Measurements from ENCODE around the gene GLI3.

DNA sequence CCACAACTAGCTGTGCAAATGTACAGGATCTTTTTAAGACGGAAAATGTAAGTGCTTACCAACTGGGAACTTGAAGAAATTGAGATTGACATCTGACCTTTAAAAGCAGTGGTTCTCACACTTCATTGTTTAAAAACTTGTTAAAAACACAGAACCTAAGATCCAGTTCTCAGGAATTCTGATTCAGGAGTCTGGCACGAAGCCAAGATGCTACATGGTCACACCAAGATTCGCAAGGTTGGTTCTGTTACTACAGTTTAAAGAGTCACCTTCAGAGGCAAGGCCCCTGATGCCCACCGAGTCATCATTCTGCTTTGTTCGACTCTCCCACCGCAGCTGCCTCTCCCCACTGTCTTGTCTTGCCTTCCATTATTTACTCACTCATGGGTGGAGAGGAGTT, 113.3 kb downstream of the GLI3 start:
- no peak for TF ChIP-seq EZH2phosphoT487 (IDR thresholded peaks at IDR 0.05; ENCODE audit: insufficient read depth, low read depth)
- no peak for TF ChIP-seq EZH2 (IDR thresholded peaks at IDR 0.05; ENCODE audit: insufficient read depth, poor library complexity, severe bottlenecking)

All from GM23248 (cell line).